Lower lobe of right lung (tissue), 2 donors: ENCODE measurements around the gene TM2D3. TPM values are rescaled to one million over a fixed set of nuclear protein-coding genes. Genes with fewer than 3 reads are reported as not detected.

Experiments used
- ATAC-seq, 2 donors: fragments of 200-7000 bp; cut with Tn5 transposase; one replicate each; pipeline ENCODE4 v1.9.1; 2020 to 2022; ENCODE audit warnings: mild to moderate bottlenecking in 2 of 2, moderate library complexity in 2 of 2
- DNase-seq: peaks from one replicate; pipeline ENCODE4 v3.0.0-alpha.2; 2020
- H3K27ac ChIP-seq: fragments of 200-600 bp; one replicate; pipeline ENCODE4 v1.8.0; 2022
- H3K27me3 ChIP-seq: fragments of 200-600 bp; one replicate; pipeline ENCODE4 v1.8.0; 2022; ENCODE audit warnings: low read depth
- H3K36me3 ChIP-seq: fragments of 200-600 bp; one replicate; pipeline ENCODE4 v1.8.0; 2022; ENCODE audit warnings: mild to moderate bottlenecking
- H3K4me1 ChIP-seq: fragments of 200-600 bp; one replicate; pipeline ENCODE4 v1.8.0; 2022
- H3K4me3 ChIP-seq: fragments of 200-600 bp; one replicate; pipeline ENCODE4 v1.8.0; 2022; ENCODE audit warnings: mild to moderate bottlenecking
- H3K9me3 ChIP-seq: fragments of 200-600 bp; one replicate; pipeline ENCODE4 v1.8.0; 2022
- intact Hi-C: fragments of 100-400 bp; cut with DNase I; formaldehyde crosslinking; loops from one replicate; pipeline ENCODE4 v1.11.0; 2022
- total RNA-seq: library from RNA; stranded (reverse); fragmentation: NEBNext Ultra II Directional; extraction: Animal tissue kit (Norgen Biotek cat#: 25700); gene quantifications from one replicate; pipeline ENCODE4 v1.2.1, GENCODE V29; 2021
- TF ChIP-seq, protein P1 (sequence below): fragments of 200-600 bp; IDR thresholded peaks from one replicate; pipeline ENCODE4 v1.8.0; 2022; ENCODE audit warnings: antibody characterized with exemption, mild to moderate bottlenecking
- donor health status: DM: no; HTN: yes; CAD: no; lungs with severe emphysema.

The TM2D3 gene
- total RNA-seq, 1 donor from 2014 or later = 49.2 TPM

DNA sequence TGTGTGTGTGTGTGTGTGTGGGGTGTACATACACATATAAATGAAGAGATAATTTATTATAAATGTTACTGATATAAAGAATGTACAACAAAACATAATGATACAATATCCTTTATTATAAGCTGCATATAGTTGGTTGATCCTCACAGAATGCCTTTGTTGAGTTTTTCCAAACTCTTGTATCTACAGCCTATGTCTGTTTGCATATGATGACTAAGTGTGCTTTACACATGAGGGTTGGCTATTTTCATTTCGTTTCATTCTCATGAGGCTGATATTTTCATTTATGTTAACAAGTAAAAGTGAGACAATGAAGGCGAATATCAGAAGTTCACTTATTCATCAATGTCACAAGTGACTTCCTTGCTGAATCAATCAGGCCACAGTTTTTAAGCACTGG, 45.1 kb downstream of the TM2D3 start:
- ATAC-seq (no peak), DNase-seq (no peak)
- Histone ChIP-seq H3K27me3 (no peaks in the 10 kb centered on the region), H3K9me3 (no peaks in the 10 kb centered on the region), H3K4me1 (no peaks in the 10 kb centered on the region), H3K4me3 (no peak overlapping the region), H3K27ac (no peak overlapping the region), H3K36me3 (no peaks in the 10 kb centered on the region)
- TF ChIP-seq, protein P1, sequence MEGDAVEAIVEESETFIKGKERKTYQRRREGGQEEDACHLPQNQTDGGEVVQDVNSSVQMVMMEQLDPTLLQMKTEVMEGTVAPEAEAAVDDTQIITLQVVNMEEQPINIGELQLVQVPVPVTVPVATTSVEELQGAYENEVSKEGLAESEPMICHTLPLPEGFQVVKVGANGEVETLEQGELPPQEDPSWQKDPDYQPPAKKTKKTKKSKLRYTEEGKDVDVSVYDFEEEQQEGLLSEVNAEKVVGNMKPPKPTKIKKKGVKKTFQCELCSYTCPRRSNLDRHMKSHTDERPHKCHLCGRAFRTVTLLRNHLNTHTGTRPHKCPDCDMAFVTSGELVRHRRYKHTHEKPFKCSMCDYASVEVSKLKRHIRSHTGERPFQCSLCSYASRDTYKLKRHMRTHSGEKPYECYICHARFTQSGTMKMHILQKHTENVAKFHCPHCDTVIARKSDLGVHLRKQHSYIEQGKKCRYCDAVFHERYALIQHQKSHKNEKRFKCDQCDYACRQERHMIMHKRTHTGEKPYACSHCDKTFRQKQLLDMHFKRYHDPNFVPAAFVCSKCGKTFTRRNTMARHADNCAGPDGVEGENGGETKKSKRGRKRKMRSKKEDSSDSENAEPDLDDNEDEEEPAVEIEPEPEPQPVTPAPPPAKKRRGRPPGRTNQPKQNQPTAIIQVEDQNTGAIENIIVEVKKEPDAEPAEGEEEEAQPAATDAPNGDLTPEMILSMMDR = no peak
- intact Hi-C loops = no loop called here

- ATAC-seq = no peak
- TF ChIP-seq, protein P1 = no peak
- Histone ChIP-seq H3K9me3 (no peaks in the 10 kb centered on the region), H3K4me3 (no peak overlapping the region), H3K27ac (no peak overlapping the region), H3K4me1 (no peaks in the 10 kb centered on the region), H3K27me3 (peaks cover 8% of the 10 kb centered on the region), H3K36me3 (no peaks in the 10 kb centered on the region)
- intact Hi-C loops = no loop called here
- no peak for DNase-seq
These were observed 47.9 kb downstream of the TM2D3 start for GRCh38 chr15:101604124-101604874.

DNA sequence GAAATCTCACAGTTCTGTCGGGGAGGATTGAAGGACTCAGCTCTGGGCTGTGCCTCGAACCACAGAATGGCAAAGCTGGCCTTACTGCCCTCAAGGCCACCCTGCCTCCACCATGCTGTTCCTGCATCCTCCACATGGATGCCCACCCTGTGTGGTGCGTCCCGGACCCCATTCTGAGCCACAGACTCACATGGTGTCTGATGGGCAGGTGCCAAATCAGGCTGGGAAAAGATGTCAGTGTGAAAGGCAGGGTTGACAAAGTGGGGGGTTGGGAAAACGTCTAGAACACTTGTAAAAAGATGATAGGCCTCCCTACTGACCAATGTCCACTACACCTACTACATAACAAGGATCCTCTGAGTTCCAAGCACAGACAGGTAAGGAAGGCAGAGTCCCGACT, 49.4 kb downstream of the TM2D3 start:
- intact Hi-C loops = no loop called here
- no peak overlapping the region for H3K4me3 ChIP-seq
- no peaks in the 10 kb centered on the region for H3K36me3 ChIP-seq
- no peaks in the 10 kb centered on the region for H3K9me3 ChIP-seq
- no peaks in the 10 kb centered on the region for H3K4me1 ChIP-seq
- TF ChIP-seq, protein P1 = no peak
- no peak for DNase-seq
- ATAC-seq = no peak
- H3K27me3 ChIP-seq = peaks cover 9% of the 10 kb centered on the region
- no peak overlapping the region for H3K27ac ChIP-seq

- Histone ChIP-seq H3K4me1 (no peaks in the 10 kb centered on the region), H3K36me3 (no peaks in the 10 kb centered on the region), H3K4me3 (no peak overlapping the region), H3K9me3 (peaks cover 6% of the 10 kb centered on the region), H3K27ac (no peak overlapping the region), H3K27me3 (peaks cover 9% of the 10 kb centered on the region)
- no peak for ATAC-seq
- intact Hi-C loops = no loop called here
- TF ChIP-seq, protein P1 = no peak
- DNase-seq = no peak
These were observed 52.1 kb downstream of the TM2D3 start for GRCh38 chr15:101600035-101600434.

DNA sequence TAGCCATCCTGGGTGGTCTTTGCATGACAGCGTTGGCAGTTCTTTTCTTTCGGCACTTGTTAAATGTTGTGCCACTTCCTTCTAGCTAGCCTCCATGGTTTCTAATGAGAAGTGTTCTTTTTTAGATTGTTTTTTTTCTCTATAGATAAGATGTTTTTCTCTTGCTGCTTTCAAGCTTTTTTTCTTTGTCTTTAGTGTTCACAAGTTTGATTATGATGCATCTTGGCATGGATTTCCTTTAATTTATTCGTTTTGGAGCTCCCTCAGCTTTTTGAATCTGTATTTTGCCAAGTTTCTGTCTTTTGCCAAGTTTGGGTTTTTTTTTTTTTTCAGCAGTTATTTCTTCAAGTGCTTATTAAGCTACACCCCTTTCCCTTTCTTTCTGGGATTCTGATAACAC, 53.1 kb downstream of the TM2D3 start:
- Histone ChIP-seq H3K4me1 (no peaks in the 10 kb centered on the region), H3K27me3 (peaks cover 9% of the 10 kb centered on the region), H3K27ac (no peak overlapping the region), H3K4me3 (no peak overlapping the region), H3K36me3 (no peaks in the 10 kb centered on the region), H3K9me3 (peaks cover 6% of the 10 kb centered on the region)
- DNase-seq (no peak), ATAC-seq (no peak)
- TF ChIP-seq, protein P1 = no peak
- intact Hi-C loops = no loop called here
